ENCODE measurements around the gene IL6. TPM values are rescaled to one million over a fixed set of nuclear protein-coding genes. Genes with fewer than 3 reads are reported as not detected.

Gene IL6
- total RNA-seq, 1 experiment from 2014 or later: 0.85 TPM

GRCh38 chr7:22757338-22757994 lies 30.5 kb downstream of the IL6 start:
- Histone ChIP-seq H3K79me1 (ENCODE audit: insufficient read depth, low read depth, low read length, poor library complexity, severe bottlenecking) (no peaks in the 10 kb centered on the region), H2BK120ac (ENCODE audit: low read depth, low read length, poor library complexity, severe bottlenecking) (no peak overlapping the region), H3K4ac (ENCODE audit: low read depth, low read length) (no peak overlapping the region), H3K9ac (ENCODE audit: extremely low read depth, insufficient read length, low read length) (no peak overlapping the region), H3K27me3 (ENCODE audit: insufficient read depth, low read length) (no peaks in the 10 kb centered on the region), H4K5ac (ENCODE audit: insufficient read length, low read depth, low read length) (no peak overlapping the region), H2AK5ac (ENCODE audit: insufficient read length, low read length) (no peak overlapping the region), H3K23ac (ENCODE audit: insufficient read length, low read depth, low read length) (no peak overlapping the region), H3K4me2 (ENCODE audit: insufficient read depth, insufficient read length, low read length) (no peak overlapping the region), H2AFZ (ENCODE audit: low read length) (no peak overlapping the region), H3K79me2 (ENCODE audit: insufficient read depth, low read length) (no peaks in the 10 kb centered on the region), H3K56ac (ENCODE audit: insufficient read length, low read depth, low read length) (no peak overlapping the region), H3K9me3 (ENCODE audit: control insufficient read depth, low read depth, low read length) (no peaks in the 10 kb centered on the region), H2BK5ac (ENCODE audit: insufficient read length, low read length) (no peak overlapping the region), H3K14ac (ENCODE audit: insufficient read depth, low read length) (no peak overlapping the region), H4K20me1 (ENCODE audit: control insufficient read depth, insufficient read depth, insufficient read length) (no peaks in the 10 kb centered on the region), H2BK20ac (ENCODE audit: low read depth, low read length, poor library complexity, severe bottlenecking) (no peak overlapping the region), H3T11ph (ENCODE audit: low read length) (no peak overlapping the region), H2BK12ac (ENCODE audit: insufficient read length, low read depth, low read length) (no peak overlapping the region), H3K27ac (ENCODE audit: insufficient read length, low read depth, low read length) (no peak overlapping the region), H4K91ac (ENCODE audit: insufficient read length, low read depth, low read length) (no peak overlapping the region), H3K23me2 (ENCODE audit: insufficient read length, low read depth, low read length, poor library complexity, severe bottlenecking) (no peaks in the 10 kb centered on the region), H3K18ac (ENCODE audit: insufficient read length, low read depth, low read length) (no peak overlapping the region), H2BK15ac (ENCODE audit: low read depth, low read length) (no peak overlapping the region), H3K4me1 (ENCODE audit: insufficient read depth, low read length) (no peaks in the 10 kb centered on the region), H4K8ac (replicated peaks; ENCODE audit: insufficient read length, low read depth, low read length) (no peak overlapping the region)
- Mint-ChIP-seq H3K4me3 (no peak overlapping the region), H3K4me1 (no peaks in the 10 kb centered on the region), H3K9me3 (peaks cover 10 to 18% of the 10 kb centered on the region in 2 experiments; a peak in 4 of 5 replicates), H3K27ac (no peak overlapping the region), H3K27me3 (ENCODE audit: low read depth) (no peaks in the 10 kb centered on the region), H3K36me3 (ENCODE audit: insufficient read depth in 1 of 3, low read depth in 3 of 3) (peaks cover 0 to 16% (median 16%) of the 10 kb centered on the region in 3 experiments; a peak in 2 of 7 replicates)
- no CpG with 5 or more reads among the region's 1 CpG for WGBS (ENCODE audit: extremely low coverage, insufficient read length, low lambda C conversion rate)
- no peak for DNase-seq
- no peak for TF ChIP-seq CTCF (conservative IDR thresholded peaks at IDR 0.05)

All from H9 (cell line).